Upper lobe of left lung (tissue), 4 donors: ENCODE results near the gene SCUBE1.

Source experiments
- POLR2A ChIP-seq, 4 donors: fragments of 450-650 bp; IDR thresholded peaks; one replicate each; pipeline ENCODE4 v1.5.1; 2016 to 2017; ENCODE audit warnings: antibody characterized with exemption in 4 of 4, mild to moderate bottlenecking in 2 of 4
- POLR2AphosphoS5 ChIP-seq, 2 donors: sonication (generic); formaldehyde crosslinking; IDR thresholded peaks; one replicate each; pipeline ENCODE4 v1.5.1; 2017; ENCODE audit warnings: antibody characterized with exemption in 2 of 2
- TF ChIP-seq, protein P1 (sequence below), 6 experiments: fragments of 450-650 bp in 4 of 6; fragments of 200-600 bp in 2 of 6; sonication (generic) in 2 of 6; IDR thresholded peaks; one replicate each; pipeline ENCODE4 v1.5.1; 2016 to 2019; ENCODE audit warnings: antibody characterized with exemption in 6 of 6

GRCh38 chr22:43341565-43341964 lies 1.6 kb downstream of the SCUBE1 start:
- TF ChIP-seq POLR2AphosphoS5 (IDR thresholded peaks at IDR 0.05) (no peak), POLR2A (IDR thresholded peaks at IDR 0.05) (no peak)
- TF ChIP-seq, protein P1, sequence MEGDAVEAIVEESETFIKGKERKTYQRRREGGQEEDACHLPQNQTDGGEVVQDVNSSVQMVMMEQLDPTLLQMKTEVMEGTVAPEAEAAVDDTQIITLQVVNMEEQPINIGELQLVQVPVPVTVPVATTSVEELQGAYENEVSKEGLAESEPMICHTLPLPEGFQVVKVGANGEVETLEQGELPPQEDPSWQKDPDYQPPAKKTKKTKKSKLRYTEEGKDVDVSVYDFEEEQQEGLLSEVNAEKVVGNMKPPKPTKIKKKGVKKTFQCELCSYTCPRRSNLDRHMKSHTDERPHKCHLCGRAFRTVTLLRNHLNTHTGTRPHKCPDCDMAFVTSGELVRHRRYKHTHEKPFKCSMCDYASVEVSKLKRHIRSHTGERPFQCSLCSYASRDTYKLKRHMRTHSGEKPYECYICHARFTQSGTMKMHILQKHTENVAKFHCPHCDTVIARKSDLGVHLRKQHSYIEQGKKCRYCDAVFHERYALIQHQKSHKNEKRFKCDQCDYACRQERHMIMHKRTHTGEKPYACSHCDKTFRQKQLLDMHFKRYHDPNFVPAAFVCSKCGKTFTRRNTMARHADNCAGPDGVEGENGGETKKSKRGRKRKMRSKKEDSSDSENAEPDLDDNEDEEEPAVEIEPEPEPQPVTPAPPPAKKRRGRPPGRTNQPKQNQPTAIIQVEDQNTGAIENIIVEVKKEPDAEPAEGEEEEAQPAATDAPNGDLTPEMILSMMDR (IDR thresholded peaks at IDR 0.05): no peak
